GM18867 (cell line): ENCODE data around the gene PWWP2B.

Source experiments
- ATAC-seq: cut with Tn5 transposase; IDR thresholded peaks from one replicate; pipeline ENCODE4 v1.9.1; 2021; ENCODE audit warnings: mild to moderate bottlenecking, moderate library complexity; ENCODE audit not compliant: unreplicated experiment

PWWP2B gene

DNA sequence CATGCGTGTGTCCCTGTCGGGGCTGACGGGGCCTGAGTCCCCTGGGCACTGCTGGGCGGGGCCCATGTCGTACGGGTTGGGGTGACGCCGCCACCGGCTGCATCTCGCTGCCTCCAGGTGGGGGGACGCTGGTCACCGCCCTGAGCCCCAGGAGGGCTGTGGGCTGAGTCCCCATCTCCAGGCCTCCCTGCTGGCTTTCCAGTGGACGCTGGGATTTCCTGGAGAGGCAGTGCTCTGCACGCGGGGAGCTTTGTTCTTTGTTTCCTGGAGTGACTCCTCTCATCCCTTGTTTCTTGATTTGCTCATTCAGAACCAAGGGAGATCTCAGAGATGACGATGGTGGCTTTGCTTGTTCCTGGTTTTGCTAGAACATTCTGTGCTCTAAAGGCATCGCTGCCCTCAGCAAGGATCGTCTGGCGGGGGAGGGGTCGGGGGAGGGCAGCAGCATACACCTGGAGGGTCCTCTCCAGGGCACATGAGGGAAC lies 21.0 kb downstream of the PWWP2B start:
- ATAC-seq: no peak

DNA sequence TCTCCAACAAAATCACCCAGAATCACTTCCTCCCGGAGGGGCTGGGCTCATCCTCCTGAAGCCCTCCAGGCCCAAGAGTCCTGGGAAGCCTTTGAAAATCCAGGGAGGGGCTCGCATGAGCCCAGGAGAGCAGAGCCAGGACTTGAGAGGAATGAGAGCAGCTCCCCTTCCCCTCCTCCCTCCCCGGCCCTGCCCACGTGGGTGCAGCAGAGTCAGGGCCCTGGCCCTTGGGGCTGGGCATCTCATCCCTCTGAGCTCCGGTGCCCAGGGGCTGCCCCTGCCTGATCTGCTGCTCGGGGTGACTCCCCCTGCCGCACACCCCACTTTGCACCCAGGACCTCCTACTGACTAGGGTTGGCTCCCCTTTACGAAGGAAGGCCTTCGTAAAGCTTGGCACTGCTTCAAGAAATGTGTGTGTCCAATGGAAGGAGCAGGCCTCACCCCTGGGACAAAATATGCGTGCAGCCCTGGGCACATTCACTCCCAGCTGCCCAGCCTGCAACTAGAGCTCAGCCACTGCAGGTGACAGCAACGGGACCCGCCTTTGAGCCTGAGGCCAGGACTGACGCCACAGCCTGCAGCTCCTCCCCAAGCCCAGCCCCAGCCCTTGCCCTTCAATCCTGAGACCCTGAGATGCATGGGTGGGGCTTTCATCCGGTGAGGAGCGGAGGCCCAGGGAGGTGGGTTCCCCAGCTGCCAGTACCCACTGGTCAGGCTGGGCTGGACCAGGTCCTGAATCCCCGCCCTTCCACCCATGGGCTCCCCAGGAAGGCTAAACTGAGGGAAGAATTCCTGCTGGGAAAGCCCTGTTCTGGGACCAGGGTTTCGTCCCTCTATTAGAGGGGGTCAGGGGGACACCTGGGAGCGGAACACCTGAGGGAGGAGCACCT lies 21.8 kb downstream of the PWWP2B start:
- no peak for ATAC-seq

DNA sequence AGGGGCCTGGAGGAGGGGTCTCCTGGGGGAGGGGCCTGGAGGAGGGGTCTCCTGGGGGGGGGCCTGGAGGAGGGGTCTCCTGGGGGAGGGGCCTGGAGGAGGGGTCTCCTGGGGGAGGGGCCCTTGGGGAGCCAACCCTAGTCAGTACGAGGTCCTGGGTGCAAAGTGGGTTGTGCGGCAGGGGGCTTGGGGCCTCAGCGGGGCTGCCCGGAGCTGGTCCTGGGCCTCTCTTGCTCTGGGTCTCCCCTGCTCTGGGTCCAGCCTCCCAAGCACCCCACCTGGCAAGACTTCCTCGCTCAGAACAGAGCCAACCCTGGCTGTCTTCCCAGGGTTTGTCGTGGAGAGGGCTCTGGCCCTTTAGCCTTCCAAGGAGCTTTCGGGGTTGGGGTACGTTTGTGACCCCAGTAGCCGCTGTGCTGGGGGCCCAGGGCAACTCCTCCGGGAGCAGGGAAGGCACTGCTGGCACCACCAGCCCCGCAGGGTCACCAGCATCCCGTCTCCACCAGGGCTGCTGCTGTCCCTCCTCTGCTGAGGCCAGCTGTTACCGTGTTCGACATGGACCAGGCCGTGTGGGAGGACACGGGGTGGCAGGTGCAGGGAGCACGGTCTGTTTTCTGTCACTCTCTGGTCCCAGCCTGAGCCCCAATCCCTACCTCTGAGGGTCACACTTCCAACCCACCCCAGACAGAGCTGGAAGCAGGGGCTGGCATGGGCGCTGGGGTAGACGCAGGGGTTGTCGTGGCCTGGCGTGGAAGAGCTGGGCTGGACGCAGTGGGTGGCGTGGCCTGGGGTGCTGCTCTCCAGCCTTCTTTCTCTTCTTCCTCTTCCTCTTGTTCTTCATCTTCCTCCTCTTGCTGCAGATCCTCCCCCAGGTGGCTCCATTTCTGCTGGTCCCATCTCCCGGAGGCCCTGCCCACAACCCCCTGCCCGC lies 22.8 kb downstream of the PWWP2B start:
- no peak for ATAC-seq

DNA sequence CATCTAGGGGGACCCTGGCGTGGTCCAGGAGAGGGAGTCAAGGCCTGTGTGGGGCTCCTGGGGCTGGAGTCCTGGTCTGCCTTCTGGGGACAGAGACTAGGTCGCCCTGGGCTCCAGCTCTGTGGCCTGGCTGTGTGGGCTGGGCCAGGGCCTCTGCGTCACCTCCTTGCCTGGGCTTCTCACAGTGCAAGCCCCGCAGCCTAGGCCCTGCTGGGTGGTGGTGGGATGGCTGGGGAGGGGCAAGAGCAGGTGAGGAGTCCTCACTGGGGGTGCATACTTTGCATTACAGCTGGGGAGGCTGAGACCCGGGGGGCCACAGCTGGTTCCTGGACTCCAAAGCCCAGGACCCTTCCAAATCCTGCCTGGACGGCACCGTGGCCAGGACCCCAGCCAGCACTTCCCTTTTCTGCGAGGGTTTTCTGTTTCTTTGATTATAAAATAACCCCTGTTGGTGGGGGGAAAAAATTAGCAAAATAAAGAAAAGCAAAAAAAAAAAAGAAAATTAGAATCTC lies 23.5 kb downstream of the PWWP2B start:
- ATAC-seq: no peak

DNA sequence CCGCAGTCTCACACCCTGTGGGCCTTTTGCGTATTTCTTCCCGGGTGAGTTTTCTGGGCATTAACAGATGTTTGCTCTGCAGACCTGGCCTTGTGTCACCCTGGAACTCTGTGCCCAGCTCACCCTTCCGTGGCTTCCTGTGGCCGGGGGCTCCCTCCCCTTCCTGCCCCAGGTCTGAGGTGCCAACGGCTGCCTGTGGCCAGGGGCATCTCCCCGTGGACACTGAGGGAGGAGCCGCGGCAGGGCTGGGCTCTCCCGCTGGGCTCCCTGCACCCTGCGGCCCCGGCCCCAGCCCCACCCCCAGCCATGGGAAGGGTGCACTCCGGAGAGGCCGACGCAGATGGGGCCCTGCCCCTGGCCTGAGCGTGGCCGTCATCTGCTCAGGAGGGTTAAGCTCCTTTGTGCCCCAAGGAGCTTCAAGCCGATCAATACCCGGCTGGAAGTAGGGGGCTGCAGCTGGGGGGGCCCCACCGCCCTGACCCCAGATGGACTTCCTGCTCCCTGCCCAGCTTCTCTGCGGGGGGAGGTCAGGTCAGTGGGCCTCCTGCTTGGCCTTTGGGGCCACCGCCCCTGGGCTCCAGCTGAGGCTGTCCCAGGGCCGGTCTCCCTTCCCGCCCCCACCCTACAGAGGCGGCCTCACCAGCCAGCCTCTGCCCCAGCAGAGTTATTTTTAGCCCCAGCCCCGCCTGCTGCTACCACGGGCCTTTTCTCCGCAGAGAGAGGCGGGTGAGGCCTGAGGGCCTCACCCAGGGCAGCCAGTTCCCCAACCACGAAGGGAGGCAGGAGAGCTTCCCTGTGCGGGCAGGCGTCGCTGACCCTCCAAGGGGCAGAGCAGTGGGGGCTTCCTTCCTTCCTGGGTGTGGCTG lies 24.2 kb downstream of the PWWP2B start:
- ATAC-seq: peak; percentile 57

DNA sequence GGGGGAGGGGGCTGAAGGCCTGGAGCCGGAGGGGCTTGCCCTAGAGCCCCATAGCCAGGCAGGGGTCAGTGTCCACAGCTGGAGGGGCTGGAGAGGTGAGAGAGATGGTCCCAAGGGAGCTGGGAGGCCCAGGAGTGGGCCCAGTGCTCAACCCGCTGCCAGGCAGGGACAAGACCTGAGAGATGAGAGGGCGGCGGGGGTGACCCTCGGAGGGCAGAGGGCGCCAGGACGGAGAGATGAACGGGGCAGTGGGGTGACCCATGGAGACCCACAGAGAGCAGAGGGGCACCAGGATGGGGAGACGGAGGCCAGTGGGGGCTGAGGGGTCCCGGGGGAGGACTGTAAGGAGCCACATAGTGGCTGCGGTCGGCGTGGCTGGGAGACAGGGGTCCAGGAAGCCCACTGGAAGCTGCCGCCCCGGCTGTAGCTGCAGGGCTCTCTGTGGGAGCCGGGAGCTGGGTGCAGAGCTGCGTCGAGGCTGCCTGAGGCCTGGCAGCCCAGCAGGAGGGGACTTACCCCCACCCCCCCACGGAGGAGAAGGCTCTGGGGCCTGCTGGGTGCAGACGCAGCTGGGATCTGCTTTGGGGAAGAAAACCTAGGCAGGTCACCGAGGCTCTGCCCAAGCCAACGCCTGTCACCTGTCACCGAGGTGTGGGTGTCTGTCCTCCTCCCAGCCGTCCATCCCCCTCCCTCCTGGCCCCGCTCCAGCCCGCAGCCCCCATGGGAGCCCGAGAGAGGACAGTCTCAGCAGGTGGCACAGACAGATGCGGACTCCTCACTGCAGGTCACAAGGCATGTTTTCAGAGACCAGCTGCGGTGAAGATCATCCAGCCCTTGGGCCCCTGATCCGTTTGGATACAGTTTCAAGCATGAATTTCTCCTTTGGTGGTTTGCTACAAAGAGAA lies 25.1 kb downstream of the PWWP2B start:
- peak; percentile 36 for ATAC-seq

DNA sequence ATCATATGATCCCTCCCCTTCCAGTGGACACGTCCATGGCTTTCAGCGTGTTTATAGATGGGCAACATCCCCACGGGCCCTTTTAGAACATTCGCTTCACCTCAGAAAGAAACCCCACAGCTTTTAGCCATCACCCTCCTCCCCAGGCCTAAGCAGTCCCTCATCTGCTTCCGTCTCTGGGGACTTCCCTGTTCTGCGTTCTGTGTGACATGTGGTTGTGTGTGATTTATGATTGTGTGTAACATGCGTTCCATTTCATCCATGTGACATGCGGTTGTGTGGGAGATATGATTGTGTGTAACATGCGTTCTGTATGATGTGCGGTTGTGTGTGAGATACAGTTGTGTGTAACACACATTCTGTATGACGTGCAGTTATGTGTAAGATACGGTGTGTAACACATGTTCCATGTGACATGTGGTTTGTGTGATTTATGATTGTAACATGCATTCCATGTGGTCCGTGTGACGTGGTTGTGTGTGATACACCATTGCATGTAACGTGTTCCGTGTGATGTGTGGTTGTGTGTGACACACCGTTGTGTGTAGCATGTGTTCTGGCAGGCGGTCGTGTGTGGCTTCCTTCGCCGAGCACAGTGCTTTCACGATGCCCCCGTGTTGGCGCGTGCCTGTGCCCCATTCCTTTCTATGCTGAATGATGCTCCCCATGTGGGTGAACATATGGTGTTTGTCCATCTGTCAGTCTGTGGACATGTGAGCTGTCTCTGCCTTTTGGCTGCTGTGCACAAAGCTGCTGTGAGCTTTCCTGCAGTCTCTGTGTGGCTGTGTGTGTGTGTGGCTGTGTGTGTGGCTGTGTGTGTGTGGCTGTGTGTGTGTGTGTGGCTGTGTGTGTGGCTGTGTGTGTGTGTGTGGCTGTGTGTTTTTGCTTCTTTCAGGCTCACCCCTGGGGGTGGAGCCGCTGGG lies 26.2 kb downstream of the PWWP2B start:
- ATAC-seq: no peak

DNA sequence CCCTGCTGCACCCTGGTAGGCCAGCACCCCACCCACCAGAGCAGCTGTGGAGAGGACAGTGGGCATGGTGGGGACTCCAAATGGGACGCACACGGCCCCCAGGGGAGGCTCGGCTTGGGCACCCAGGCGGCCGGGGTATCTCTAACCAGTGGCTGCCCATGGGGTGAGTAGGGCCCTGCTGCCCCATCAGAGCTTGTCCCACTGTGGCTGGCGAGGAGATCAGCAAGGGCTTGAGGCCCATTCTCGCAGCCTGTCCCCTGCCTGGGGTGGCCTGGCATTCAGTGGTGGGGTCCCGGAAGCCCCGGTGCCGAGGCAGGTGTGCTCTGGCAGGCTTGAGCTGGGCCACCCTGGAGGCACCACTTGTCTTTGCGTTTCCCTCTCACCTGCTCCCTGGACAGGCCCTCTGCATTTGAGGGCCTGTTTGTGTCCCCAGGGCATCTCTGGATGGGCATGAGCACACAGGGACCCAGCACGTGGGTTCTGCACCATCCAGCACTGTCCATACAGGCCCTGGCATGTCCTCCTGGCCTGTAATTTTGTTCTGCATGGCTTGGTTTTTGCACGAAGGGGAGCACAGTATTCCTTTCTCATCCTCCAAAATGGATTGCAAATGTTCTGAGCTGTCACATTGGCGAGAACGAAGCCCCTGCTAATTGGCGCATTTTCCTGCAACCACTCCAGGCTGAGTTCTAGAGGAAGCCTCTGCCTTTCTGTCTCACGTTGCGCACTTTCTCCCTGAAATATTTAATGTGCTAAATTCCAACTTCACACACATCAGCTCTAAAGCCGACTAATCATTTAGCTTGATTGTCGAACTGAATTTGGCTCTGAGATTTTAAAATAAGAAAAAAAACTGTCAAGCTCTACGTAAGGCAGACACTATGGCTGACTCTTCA lies 27.2 kb downstream of the PWWP2B start:
- ATAC-seq: no peak

DNA sequence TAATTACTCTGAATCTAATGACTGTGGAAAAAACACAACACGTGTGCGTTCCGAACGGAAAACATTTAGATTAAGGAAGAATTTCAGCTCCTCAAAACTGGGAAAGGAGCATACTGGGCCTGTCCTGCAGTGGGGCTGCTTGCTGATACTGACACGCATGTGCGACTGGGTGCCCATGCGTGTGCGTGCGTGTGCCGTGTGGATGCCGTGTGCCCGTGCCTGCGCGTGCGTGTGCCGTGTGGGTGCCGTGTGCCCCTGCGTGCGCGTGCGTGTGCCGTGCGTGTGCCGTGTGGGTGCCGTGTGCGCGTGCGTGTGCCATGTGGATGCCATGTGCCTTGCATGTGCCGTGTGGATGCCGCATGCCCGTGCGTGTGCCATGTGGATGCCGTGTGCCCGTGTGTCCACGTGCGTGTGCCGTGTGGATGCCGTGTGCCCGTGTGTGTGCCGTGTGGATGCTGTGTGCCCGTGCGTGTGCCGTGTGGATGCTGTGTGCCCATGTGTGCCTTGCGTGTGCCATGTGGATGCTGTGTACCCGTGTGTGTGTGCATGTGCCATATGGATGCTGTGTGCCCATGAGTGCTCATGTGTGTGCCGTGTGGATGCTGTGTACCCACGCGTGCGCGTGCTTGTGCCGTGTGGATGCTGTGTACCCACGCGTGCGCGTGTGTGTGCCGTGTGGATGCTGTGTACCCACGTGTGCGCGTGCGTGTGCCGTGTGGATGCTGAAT lies 28.2 kb downstream of the PWWP2B start:
- ATAC-seq: no peak

DNA sequence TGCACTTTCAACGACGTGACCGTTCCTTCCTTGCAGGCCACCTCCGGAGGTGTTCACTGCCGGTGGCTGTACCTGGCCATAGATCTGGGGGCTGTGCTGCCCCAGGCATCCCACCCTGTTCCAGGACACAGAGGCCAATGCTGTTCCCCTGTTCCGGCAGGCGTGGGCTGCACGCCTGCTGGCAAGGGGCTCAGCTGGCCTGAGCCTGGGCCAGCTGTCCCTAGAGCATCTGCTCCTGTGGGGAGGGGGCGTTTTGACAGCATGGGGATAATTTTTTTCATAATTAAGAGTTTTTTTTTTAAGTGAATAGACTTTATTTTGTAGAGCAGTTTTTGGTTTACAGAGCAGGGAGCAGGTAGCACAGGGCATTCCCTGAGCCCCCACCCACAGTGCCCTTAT lies 28.8 kb downstream of the PWWP2B start:
- ATAC-seq: no peak

DNA sequence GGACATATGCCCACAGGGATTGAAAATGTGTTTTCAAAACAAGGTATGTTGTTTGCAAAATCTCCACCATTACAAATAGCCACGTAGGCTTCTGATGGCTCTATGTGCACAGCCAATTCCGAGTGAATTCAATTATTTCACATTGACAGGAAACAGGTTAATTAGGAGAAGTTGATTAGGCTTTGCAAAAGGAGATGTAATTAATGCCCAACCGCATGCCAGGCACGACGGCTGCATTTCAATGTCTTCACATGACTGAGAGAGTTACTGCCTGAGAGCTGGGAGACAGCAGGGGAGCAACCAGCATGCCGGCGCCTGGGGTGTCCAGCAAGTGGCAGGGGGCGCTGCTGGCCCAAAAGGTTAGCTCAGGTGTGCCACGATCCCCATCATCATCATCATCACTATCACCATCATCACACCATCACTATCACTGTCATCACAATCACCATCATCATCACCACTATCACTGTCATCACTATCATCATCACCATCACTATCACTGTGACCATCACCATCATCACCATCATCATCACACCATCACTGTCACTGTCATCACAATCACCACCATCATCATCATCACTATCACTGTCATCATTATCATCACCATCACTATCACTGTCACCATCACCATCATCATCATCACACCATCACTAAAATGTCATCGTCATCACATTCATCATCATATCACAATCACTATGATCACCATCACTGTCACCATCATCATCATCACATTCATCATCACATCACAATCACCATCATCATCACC lies 30.2 kb downstream of the PWWP2B start:
- no peak for ATAC-seq

DNA sequence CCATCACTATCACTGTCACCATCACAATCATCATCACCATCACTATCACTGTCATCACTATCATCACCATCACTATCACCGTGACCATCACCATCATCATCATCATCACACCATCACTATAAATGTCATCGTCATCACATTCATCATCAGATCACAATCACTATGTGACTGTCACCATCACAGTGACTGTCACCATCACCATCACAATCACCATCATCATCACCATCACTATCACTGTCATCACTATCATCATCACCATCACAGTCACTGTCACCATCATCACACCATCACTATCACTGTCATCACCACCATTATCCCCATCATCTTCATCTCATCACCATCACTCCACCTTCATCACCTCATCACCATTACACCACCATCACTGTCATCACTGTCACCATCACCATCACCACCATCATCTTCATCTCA lies 31.0 kb downstream of the PWWP2B start:
- ATAC-seq: no peak

DNA sequence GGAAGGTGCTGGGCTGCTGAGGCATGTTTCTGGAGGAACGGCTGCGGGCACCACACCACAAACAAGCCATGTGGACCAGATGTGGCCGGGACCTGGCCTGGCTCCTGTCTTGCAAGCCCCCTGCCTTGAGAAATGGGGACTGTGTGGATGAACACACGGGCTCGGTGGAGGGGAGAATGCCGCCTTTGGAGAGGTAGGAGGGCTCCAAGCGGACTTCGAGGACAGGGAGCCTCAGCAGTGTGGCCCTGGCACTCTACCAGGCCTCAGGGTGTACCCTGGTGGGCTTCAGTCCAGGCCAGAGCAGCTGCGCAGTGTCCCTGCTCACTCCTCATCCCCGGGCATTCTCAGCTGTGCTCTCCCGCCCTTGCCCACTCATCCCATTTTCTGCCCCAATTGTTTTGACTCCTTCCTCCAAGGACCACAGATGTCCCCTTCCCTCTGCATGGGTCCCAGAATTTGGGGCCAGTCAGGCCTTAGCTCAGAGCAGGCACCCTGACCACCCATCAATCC lies 31.5 kb downstream of the PWWP2B start:
- ATAC-seq: no peak

DNA sequence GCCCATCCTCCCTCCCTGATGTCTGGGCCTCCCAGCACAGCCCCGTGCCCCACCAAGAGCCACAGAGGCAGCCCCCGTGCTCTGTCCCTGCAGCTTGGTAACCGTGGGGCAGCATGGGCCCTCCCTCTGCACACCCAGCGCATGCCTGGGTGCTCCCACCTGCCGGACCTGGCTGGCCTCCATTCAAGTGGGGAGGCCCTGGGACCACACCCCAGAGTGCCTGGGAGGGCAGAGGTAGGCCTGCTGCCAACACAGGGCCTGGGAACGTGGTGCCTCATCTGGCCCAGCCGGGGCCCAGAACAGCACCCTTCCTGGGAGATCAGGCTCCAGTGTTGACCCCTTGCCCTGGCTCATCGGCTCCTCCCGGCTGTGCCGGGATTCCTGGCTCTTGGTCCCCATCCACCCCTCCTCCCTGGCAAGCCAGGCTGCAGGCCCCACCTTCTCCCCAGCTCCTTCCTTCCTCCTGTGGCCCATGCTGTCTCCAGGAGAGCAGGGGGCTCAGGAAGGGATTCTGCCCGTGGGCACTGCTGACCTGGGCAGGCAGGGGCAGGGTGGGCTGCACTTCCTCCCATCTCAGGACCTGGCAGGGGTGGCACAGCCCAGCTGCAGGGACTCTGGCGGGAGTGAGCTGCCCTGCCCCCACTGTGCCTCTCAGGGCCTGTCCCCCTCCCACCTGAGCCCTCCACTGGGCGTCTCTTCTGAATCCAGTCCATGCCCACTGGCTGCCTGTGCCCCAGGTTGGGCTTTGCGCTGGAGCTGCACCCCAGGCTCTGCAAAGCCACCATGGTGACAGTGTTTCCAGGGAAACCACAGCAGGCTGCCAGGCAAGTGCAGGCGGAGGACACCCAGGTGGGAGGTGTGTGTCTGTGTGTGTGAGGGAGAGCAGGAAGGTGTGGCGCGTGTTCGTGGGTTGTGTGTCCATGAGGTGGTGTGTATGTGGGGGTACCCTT lies 32.6 kb downstream of the PWWP2B start:
- no peak for ATAC-seq
